ENCODE results near the gene MYBL2. TPM values are rescaled to one million over a fixed set of nuclear protein-coding genes. Genes with fewer than 3 reads are reported as not detected.
A peak's percentile ranks its signal among the peaks of the same experiment; 100 is the strongest.

Gene MYBL2
- total RNA-seq, 1 donor from 2014 or later: 19.0 TPM

GRCh38 chr20:43682446-43682845 lies 15.5 kb downstream of the MYBL2 start:
- peaks cover 2% of the 10 kb centered on the region for H3K9me3 Mint-ChIP-seq (ENCODE audit: unreplicated experiment)
- peaks cover 16% of the 10 kb centered on the region for H3K4me1 Mint-ChIP-seq (ENCODE audit: low read depth, unreplicated experiment)
- H3K4me3 Mint-ChIP-seq (ENCODE audit: unreplicated experiment): no peak overlapping the region
- H3K27me3 Mint-ChIP-seq (ENCODE audit: unreplicated experiment): peaks cover 1% of the 10 kb centered on the region
- H3K36me3 Mint-ChIP-seq (ENCODE audit: unreplicated experiment): peaks cover under 1% of the 10 kb centered on the region
- no peak overlapping the region for H3K27ac Mint-ChIP-seq (ENCODE audit: unreplicated experiment)
- TF ChIP-seq CTCF (IDR thresholded peaks at IDR 0.05; ENCODE audit: partially characterized antibody, unreplicated experiment): no peak
- DNase-seq: no peak

GRCh38 chr20:43686820-43687219 lies 19.9 kb downstream of the MYBL2 start:
- no peak for TF ChIP-seq CTCF (IDR thresholded peaks at IDR 0.05; ENCODE audit: partially characterized antibody, unreplicated experiment)
- no peak overlapping the region for H3K4me3 Mint-ChIP-seq (ENCODE audit: unreplicated experiment)
- H3K27me3 Mint-ChIP-seq (ENCODE audit: unreplicated experiment): peaks cover 1% of the 10 kb centered on the region
- H3K4me1 Mint-ChIP-seq (ENCODE audit: low read depth, unreplicated experiment): peaks cover 5% of the 10 kb centered on the region
- H3K27ac Mint-ChIP-seq (ENCODE audit: unreplicated experiment): peak overlapping the region; percentile 28
- DNase-seq: no peak
- H3K36me3 Mint-ChIP-seq (ENCODE audit: unreplicated experiment): no peaks in the 10 kb centered on the region
- H3K9me3 Mint-ChIP-seq (ENCODE audit: unreplicated experiment): peaks cover 1% of the 10 kb centered on the region

GRCh38 chr20:43689165-43689564 lies 22.3 kb downstream of the MYBL2 start:
- peaks cover 1% of the 10 kb centered on the region for H3K9me3 Mint-ChIP-seq (ENCODE audit: unreplicated experiment)
- TF ChIP-seq CTCF (IDR thresholded peaks at IDR 0.05; ENCODE audit: partially characterized antibody, unreplicated experiment): no peak
- H3K27me3 Mint-ChIP-seq (ENCODE audit: unreplicated experiment): no peaks in the 10 kb centered on the region
- H3K4me1 Mint-ChIP-seq (ENCODE audit: low read depth, unreplicated experiment): peaks cover 3% of the 10 kb centered on the region
- H3K27ac Mint-ChIP-seq (ENCODE audit: unreplicated experiment): no peak overlapping the region
- H3K4me3 Mint-ChIP-seq (ENCODE audit: unreplicated experiment): no peak overlapping the region
- H3K36me3 Mint-ChIP-seq (ENCODE audit: unreplicated experiment): no peaks in the 10 kb centered on the region
- DNase-seq: no peak

- Mint-ChIP-seq H3K36me3 (ENCODE audit: unreplicated experiment) (no peaks in the 10 kb centered on the region), H3K9me3 (ENCODE audit: unreplicated experiment) (peaks cover 1% of the 10 kb centered on the region), H3K4me3 (ENCODE audit: unreplicated experiment) (no peak overlapping the region), H3K4me1 (ENCODE audit: low read depth, unreplicated experiment) (peaks cover 3% of the 10 kb centered on the region), H3K27ac (ENCODE audit: unreplicated experiment) (no peak overlapping the region), H3K27me3 (ENCODE audit: unreplicated experiment) (no peaks in the 10 kb centered on the region)
- TF ChIP-seq CTCF (IDR thresholded peaks at IDR 0.05; ENCODE audit: partially characterized antibody, unreplicated experiment): no peak
- no peak for DNase-seq
Measured at GRCh38 chr20:43690943-43691598, 24.2 kb downstream of the MYBL2 start.

GRCh38 chr20:43691928-43692524 lies 25.1 kb downstream of the MYBL2 start:
- peak; percentile 64 for TF ChIP-seq CTCF (IDR thresholded peaks at IDR 0.05; ENCODE audit: partially characterized antibody, unreplicated experiment)
- peak; percentile 78 for DNase-seq
- Mint-ChIP-seq H3K27me3 (ENCODE audit: unreplicated experiment) (no peaks in the 10 kb centered on the region), H3K36me3 (ENCODE audit: unreplicated experiment) (no peaks in the 10 kb centered on the region), H3K27ac (ENCODE audit: unreplicated experiment) (no peak overlapping the region), H3K4me3 (ENCODE audit: unreplicated experiment) (no peak overlapping the region), H3K9me3 (ENCODE audit: unreplicated experiment) (peaks cover 1% of the 10 kb centered on the region), H3K4me1 (ENCODE audit: low read depth, unreplicated experiment) (peaks cover 2% of the 10 kb centered on the region)
